ENCODE data around the gene TNFSF8. TPM values are rescaled to one million over a fixed set of nuclear protein-coding genes. Genes with fewer than 3 reads are reported as not detected.

Gene TNFSF8
- total and polyA plus RNA-seq, 12 donors: 0.11 to 2.3 (median 0.65) TPM

DNA sequence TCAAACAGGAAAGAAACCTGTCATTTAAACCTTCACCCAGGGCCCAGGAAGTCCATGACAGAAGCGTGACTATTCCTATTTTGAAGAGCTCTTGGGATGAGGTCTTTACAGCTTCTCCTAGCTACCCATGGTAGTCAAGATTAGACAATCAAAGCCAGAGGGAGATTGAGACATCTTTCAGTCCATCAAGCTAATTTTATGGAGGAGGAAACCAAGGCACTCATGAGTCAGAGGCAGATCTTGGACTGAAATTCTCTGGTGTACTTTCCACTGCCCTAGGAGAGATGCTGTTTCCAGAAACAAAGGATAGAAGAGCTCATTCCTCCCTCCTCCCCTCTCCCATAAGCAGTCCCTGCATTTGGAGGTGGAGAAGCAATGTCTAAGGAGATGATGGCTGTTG lies 9.2 kb downstream of the TNFSF8 start:
- TF ChIP-seq, protein P1, sequence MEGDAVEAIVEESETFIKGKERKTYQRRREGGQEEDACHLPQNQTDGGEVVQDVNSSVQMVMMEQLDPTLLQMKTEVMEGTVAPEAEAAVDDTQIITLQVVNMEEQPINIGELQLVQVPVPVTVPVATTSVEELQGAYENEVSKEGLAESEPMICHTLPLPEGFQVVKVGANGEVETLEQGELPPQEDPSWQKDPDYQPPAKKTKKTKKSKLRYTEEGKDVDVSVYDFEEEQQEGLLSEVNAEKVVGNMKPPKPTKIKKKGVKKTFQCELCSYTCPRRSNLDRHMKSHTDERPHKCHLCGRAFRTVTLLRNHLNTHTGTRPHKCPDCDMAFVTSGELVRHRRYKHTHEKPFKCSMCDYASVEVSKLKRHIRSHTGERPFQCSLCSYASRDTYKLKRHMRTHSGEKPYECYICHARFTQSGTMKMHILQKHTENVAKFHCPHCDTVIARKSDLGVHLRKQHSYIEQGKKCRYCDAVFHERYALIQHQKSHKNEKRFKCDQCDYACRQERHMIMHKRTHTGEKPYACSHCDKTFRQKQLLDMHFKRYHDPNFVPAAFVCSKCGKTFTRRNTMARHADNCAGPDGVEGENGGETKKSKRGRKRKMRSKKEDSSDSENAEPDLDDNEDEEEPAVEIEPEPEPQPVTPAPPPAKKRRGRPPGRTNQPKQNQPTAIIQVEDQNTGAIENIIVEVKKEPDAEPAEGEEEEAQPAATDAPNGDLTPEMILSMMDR (IDR thresholded peaks at IDR 0.05): no peak
- DNase-seq (no peak), ATAC-seq (no peak)
- Histone ChIP-seq H3K27ac (no peak overlapping the region), H3K4me1 (peaks cover 0 to 8% (median 0%) of the 10 kb centered on the region in 9 donors), H3K9me3 (no peaks in the 10 kb centered on the region), H3K27me3 (peaks cover 0 to 40% (median 17%) of the 10 kb centered on the region in 7 donors), H3K36me3 (peaks cover 0 to 18% (median 0%) of the 10 kb centered on the region in 9 donors), H3K4me3 (no peak overlapping the region)
- intact Hi-C loops (cut with DNase I): no loop called here
- 93 to 94% methylated on average over 1 of the region's 1 CpG for WGBS, 2 donors

DNA sequence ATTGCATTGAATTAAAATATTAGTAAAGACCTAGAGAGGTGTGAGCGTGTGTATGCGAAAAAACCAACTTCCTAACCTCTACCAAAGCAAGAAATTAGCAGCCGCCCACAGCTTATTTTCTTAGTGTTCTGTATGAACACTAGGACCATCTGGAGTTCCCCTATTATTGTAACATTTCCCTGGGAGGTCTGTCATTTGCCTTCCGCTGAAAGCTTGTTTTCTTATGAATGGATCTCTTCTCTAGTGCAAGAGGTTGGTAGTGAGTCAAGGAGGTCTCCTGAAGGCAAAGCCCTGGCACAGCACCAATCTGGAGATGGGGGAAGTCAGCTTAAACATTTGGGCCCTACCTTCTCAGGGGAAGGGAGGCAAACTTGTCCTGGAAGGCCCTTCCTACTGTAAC lies 10.8 kb downstream of the TNFSF8 start:
- intact Hi-C loops (cut with DNase I): loop anchor here in 6 of 10 donors (10.0 kb wide), 2 partner anchors 505 to 515 kb away; no protein-coding TSS in a partner anchor
- 88 to 89% methylated on average over 4 of the region's 4 CpGs for WGBS, 2 donors
- ATAC-seq: no peak

DNA sequence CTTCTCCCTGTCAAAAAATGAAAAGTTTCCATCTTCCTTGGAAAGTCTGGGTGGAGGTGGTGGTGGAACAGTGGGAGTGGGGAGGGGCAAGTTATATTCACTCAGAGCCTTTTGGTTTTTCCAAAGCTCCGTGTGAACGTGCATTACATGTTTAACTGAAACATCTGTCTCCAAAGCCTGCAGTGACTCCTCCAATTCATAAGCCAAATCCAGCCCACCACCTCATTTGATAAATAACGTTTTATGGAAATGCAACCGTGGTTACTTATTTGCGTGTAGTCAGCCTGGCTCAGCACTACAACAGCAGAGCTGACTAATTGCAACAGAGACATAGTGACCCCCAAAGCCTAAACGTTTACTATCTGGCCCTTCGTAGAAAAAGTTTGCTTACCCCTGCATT lies 13.9 kb downstream of the TNFSF8 start:
- no peak for ATAC-seq
- TF ChIP-seq, protein P1 (IDR thresholded peaks at IDR 0.05): no peak
- peaks cover 0 to 19% (median 0%) of the 10 kb centered on the region in 9 donors for H3K36me3 ChIP-seq
- peaks cover 0 to 7% (median 0%) of the 10 kb centered on the region in 9 donors for H3K4me1 ChIP-seq
- H3K9me3 ChIP-seq: no peaks in the 10 kb centered on the region
- intact Hi-C loops (cut with DNase I): loop anchor here in 6 of 10 donors (10.0 kb wide), 2 partner anchors 502 to 512 kb away; no protein-coding TSS in a partner anchor
- no peak overlapping the region for H3K4me3 ChIP-seq
- H3K27ac ChIP-seq: no peak overlapping the region
- no peak for DNase-seq
- 65 to 74% methylated on average over 7 of the region's 7 CpGs for WGBS, 2 donors
- H3K27me3 ChIP-seq: peaks cover 0 to 21% (median 5%) of the 10 kb centered on the region in 7 donors

More for the DNA sequence above, 10.8 kb downstream of the TNFSF8 start:
- Histone ChIP-seq H3K27me3 (peaks cover 0 to 24% (median 16%) of the 10 kb centered on the region in 7 donors), H3K27ac (no peak overlapping the region), H3K4me1 (peaks cover 0 to 11% (median 0%) of the 10 kb centered on the region in 9 donors), H3K36me3 (peaks cover 0 to 19% (median 0%) of the 10 kb centered on the region in 9 donors), H3K4me3 (no peak overlapping the region), H3K9me3 (no peaks in the 10 kb centered on the region)
- TF ChIP-seq, protein P1 (IDR thresholded peaks at IDR 0.05): no peak
- DNase-seq: no peak

DNA sequence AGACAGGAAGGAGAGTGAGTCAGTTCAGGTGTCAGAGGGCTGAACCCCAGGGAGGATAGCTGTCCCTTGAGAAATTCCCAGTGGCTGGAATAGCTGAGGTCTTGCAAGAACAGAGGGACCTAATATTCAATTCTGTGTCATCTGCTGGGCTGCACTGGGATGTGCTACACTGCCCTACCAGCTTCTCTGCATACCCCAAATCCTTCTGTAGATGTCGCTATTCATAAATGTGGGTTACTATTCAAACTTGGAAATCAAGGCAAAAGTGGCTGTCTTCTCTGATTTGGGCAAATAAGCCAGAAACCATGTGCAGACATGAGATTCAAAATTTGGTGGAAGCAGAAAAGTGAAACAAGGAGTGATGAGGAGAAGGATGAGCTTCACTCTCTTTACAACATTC lies 16.3 kb downstream of the TNFSF8 start:
- WGBS, 2 donors: 71% methylated on average over 1 of the region's 1 CpG
- no peak for ATAC-seq
- peaks cover 0 to 11% (median 0%) of the 10 kb centered on the region in 9 donors for H3K4me1 ChIP-seq

More for the DNA sequence above, 16.3 kb downstream of the TNFSF8 start:
- TF ChIP-seq, protein P1 (IDR thresholded peaks at IDR 0.05): peak in 2 of 9 donors; percentile 12 to 24
- Histone ChIP-seq H3K4me3 (no peak overlapping the region), H3K27ac (no peak overlapping the region), H3K9me3 (no peaks in the 10 kb centered on the region), H3K27me3 (peaks cover 0 to 21% (median 5%) of the 10 kb centered on the region in 7 donors), H3K36me3 (peaks cover 0 to 19% (median 0%) of the 10 kb centered on the region in 9 donors)
- DNase-seq: no peak
- intact Hi-C loops (cut with DNase I): loop anchor here in 8 of 10 donors (2.0 to 10.0 kb wide), 8 partner anchors 33 to 608 kb away; no protein-coding TSS in a partner anchor
